ENCODE data around the gene FHOD3.
A peak's percentile ranks its signal among the peaks of the same experiment; 100 is the strongest.

FHOD3 gene

GRCh38 chr18:36415625-36416024 lies 118.1 kb downstream of the FHOD3 start:
- H3K36me3 ChIP-seq (ENCODE audit: control insufficient read depth, insufficient read depth, low read length) = no peaks in the 10 kb centered on the region
- no peaks in the 10 kb centered on the region for H3K79me1 ChIP-seq (ENCODE audit: low read length)
- H3K18ac ChIP-seq (ENCODE audit: low read length) = no peak overlapping the region
- no peak overlapping the region for H2BK15ac ChIP-seq (replicated peaks; ENCODE audit: low read depth)
- H3K4me3 ChIP-seq (ENCODE audit: low read length) = no peak overlapping the region
- H4K5ac ChIP-seq (ENCODE audit: low read length) = no peak overlapping the region
- no peak overlapping the region for H3K27ac ChIP-seq (ENCODE audit: low read depth, low read length)
- H4K8ac ChIP-seq (ENCODE audit: low read depth, low read length) = no peak overlapping the region
- H3K23ac ChIP-seq (ENCODE audit: low read length) = no peak overlapping the region
- DNase-seq = no peak
- WGBS (ENCODE audit: extremely low coverage, insufficient coverage, low lambda C conversion rate) = no CpG with 5 or more reads among the region's 2 CpGs
- H3K4ac ChIP-seq (ENCODE audit: low read depth, low read length) = no peak overlapping the region
- no peak overlapping the region for H2AK5ac ChIP-seq (ENCODE audit: low read length)
- no peak overlapping the region for H2BK120ac ChIP-seq (ENCODE audit: low read depth, low read length)
- no peak overlapping the region for H3K9ac ChIP-seq (ENCODE audit: low read length)
- no peaks in the 10 kb centered on the region for H3K4me1 ChIP-seq (ENCODE audit: control insufficient read depth, low read depth, low read length)
- H2BK5ac ChIP-seq (ENCODE audit: low read length) = no peak overlapping the region
- H3K56ac ChIP-seq (ENCODE audit: low read length) = no peak overlapping the region
- H3K79me2 ChIP-seq (ENCODE audit: control insufficient read depth, insufficient read depth, low read length) = no peaks in the 10 kb centered on the region
- H3K4me2 ChIP-seq (ENCODE audit: low read length) = no peak overlapping the region
- H3K27me3 ChIP-seq (ENCODE audit: insufficient read depth, low read length, poor library complexity) = no peaks in the 10 kb centered on the region

GRCh38 chr18:36419188-36419899 lies 121.8 kb downstream of the FHOD3 start:
- Histone ChIP-seq H2BK15ac (replicated peaks; ENCODE audit: low read depth) (no peak overlapping the region), H3K4me1 (ENCODE audit: control insufficient read depth, low read depth, low read length) (no peaks in the 10 kb centered on the region), H3K4ac (ENCODE audit: low read depth, low read length) (no peak overlapping the region), H3K36me3 (ENCODE audit: control insufficient read depth, insufficient read depth, low read length) (no peaks in the 10 kb centered on the region), H2AK5ac (ENCODE audit: low read length) (no peak overlapping the region), H2BK5ac (ENCODE audit: low read length) (no peak overlapping the region), H3K23ac (ENCODE audit: low read length) (no peak overlapping the region), H3K79me2 (ENCODE audit: control insufficient read depth, insufficient read depth, low read length) (no peaks in the 10 kb centered on the region), H3K56ac (ENCODE audit: low read length) (no peak overlapping the region), H4K8ac (ENCODE audit: low read depth, low read length) (no peak overlapping the region), H3K9ac (ENCODE audit: low read length) (no peak overlapping the region), H3K4me3 (ENCODE audit: low read length) (no peak overlapping the region), H3K4me2 (ENCODE audit: low read length) (no peak overlapping the region), H3K18ac (ENCODE audit: low read length) (no peak overlapping the region), H2BK120ac (ENCODE audit: low read depth, low read length) (no peak overlapping the region), H3K79me1 (ENCODE audit: low read length) (no peaks in the 10 kb centered on the region), H4K5ac (ENCODE audit: low read length) (no peak overlapping the region), H3K27ac (ENCODE audit: low read depth, low read length) (no peak overlapping the region), H3K27me3 (ENCODE audit: insufficient read depth, low read length, poor library complexity) (no peaks in the 10 kb centered on the region)
- no peak for DNase-seq
- no CpG with 5 or more reads among the region's 3 CpGs for WGBS (ENCODE audit: extremely low coverage, insufficient coverage, low lambda C conversion rate)

GRCh38 chr18:36419900-36420531 lies 122.5 kb downstream of the FHOD3 start:
- Histone ChIP-seq H3K18ac (ENCODE audit: low read length) (no peak overlapping the region), H4K8ac (ENCODE audit: low read depth, low read length) (no peak overlapping the region), H2BK120ac (ENCODE audit: low read depth, low read length) (no peak overlapping the region), H3K4me1 (ENCODE audit: control insufficient read depth, low read depth, low read length) (no peaks in the 10 kb centered on the region), H3K4me2 (ENCODE audit: low read length) (no peak overlapping the region), H3K36me3 (ENCODE audit: control insufficient read depth, insufficient read depth, low read length) (no peaks in the 10 kb centered on the region), H3K79me2 (ENCODE audit: control insufficient read depth, insufficient read depth, low read length) (no peaks in the 10 kb centered on the region), H3K56ac (ENCODE audit: low read length) (no peak overlapping the region), H2BK5ac (ENCODE audit: low read length) (no peak overlapping the region), H3K9ac (ENCODE audit: low read length) (no peak overlapping the region), H3K79me1 (ENCODE audit: low read length) (no peaks in the 10 kb centered on the region), H2BK15ac (replicated peaks; ENCODE audit: low read depth) (no peak overlapping the region), H4K5ac (ENCODE audit: low read length) (no peak overlapping the region), H3K27me3 (ENCODE audit: insufficient read depth, low read length, poor library complexity) (no peaks in the 10 kb centered on the region), H3K4me3 (ENCODE audit: low read length) (no peak overlapping the region), H3K27ac (ENCODE audit: low read depth, low read length) (no peak overlapping the region), H3K4ac (ENCODE audit: low read depth, low read length) (no peak overlapping the region), H3K23ac (ENCODE audit: low read length) (no peak overlapping the region), H2AK5ac (ENCODE audit: low read length) (no peak overlapping the region)
- WGBS (ENCODE audit: extremely low coverage, insufficient coverage, low lambda C conversion rate) = no CpG with 5 or more reads among the region's 7 CpGs
- peak; percentile 34 for DNase-seq

- no peaks in the 10 kb centered on the region for H3K27me3 ChIP-seq (ENCODE audit: insufficient read depth, low read length, poor library complexity)
- H3K79me2 ChIP-seq (ENCODE audit: control insufficient read depth, insufficient read depth, low read length) = no peaks in the 10 kb centered on the region
- H3K23ac ChIP-seq (ENCODE audit: low read length) = no peak overlapping the region
- no peak overlapping the region for H4K5ac ChIP-seq (ENCODE audit: low read length)
- DNase-seq = no peak
- H3K9ac ChIP-seq (ENCODE audit: low read length) = no peak overlapping the region
- no peak overlapping the region for H2AK5ac ChIP-seq (ENCODE audit: low read length)
- H3K18ac ChIP-seq (ENCODE audit: low read length) = no peak overlapping the region
- H4K8ac ChIP-seq (ENCODE audit: low read depth, low read length) = no peak overlapping the region
- no peak overlapping the region for H3K4me3 ChIP-seq (ENCODE audit: low read length)
- no peak overlapping the region for H2BK120ac ChIP-seq (ENCODE audit: low read depth, low read length)
- no peak overlapping the region for H3K27ac ChIP-seq (ENCODE audit: low read depth, low read length)
- H3K4me1 ChIP-seq (ENCODE audit: control insufficient read depth, low read depth, low read length) = no peaks in the 10 kb centered on the region
- H3K56ac ChIP-seq (ENCODE audit: low read length) = no peak overlapping the region
- WGBS (ENCODE audit: extremely low coverage, insufficient coverage, low lambda C conversion rate) = no CpG with 5 or more reads among the region's 1 CpG
- no peak overlapping the region for H3K4ac ChIP-seq (ENCODE audit: low read depth, low read length)
- no peaks in the 10 kb centered on the region for H3K36me3 ChIP-seq (ENCODE audit: control insufficient read depth, insufficient read depth, low read length)
- no peak overlapping the region for H2BK15ac ChIP-seq (replicated peaks; ENCODE audit: low read depth)
- H3K79me1 ChIP-seq (ENCODE audit: low read length) = no peaks in the 10 kb centered on the region
- no peak overlapping the region for H2BK5ac ChIP-seq (ENCODE audit: low read length)
- no peak overlapping the region for H3K4me2 ChIP-seq (ENCODE audit: low read length)
Measured at GRCh38 chr18:36420826-36421225, 123.3 kb downstream of the FHOD3 start.

- H4K5ac ChIP-seq (ENCODE audit: low read length) = no peak overlapping the region
- no peak overlapping the region for H3K4me2 ChIP-seq (ENCODE audit: low read length)
- H3K27ac ChIP-seq (ENCODE audit: low read depth, low read length) = no peak overlapping the region
- DNase-seq = no peak
- H3K36me3 ChIP-seq (ENCODE audit: control insufficient read depth, insufficient read depth, low read length) = no peaks in the 10 kb centered on the region
- H3K9ac ChIP-seq (ENCODE audit: low read length) = no peak overlapping the region
- no peaks in the 10 kb centered on the region for H3K79me1 ChIP-seq (ENCODE audit: low read length)
- H3K79me2 ChIP-seq (ENCODE audit: control insufficient read depth, insufficient read depth, low read length) = no peaks in the 10 kb centered on the region
- no peaks in the 10 kb centered on the region for H3K27me3 ChIP-seq (ENCODE audit: insufficient read depth, low read length, poor library complexity)
- no peak overlapping the region for H2BK5ac ChIP-seq (ENCODE audit: low read length)
- H3K18ac ChIP-seq (ENCODE audit: low read length) = no peak overlapping the region
- no peak overlapping the region for H4K8ac ChIP-seq (ENCODE audit: low read depth, low read length)
- no peak overlapping the region for H3K4ac ChIP-seq (ENCODE audit: low read depth, low read length)
- H2BK120ac ChIP-seq (ENCODE audit: low read depth, low read length) = no peak overlapping the region
- H3K4me3 ChIP-seq (ENCODE audit: low read length) = no peak overlapping the region
- H2AK5ac ChIP-seq (ENCODE audit: low read length) = no peak overlapping the region
- H2BK15ac ChIP-seq (replicated peaks; ENCODE audit: low read depth) = no peak overlapping the region
- no peak overlapping the region for H3K23ac ChIP-seq (ENCODE audit: low read length)
- H3K4me1 ChIP-seq (ENCODE audit: control insufficient read depth, low read depth, low read length) = no peaks in the 10 kb centered on the region
- no CpG with 5 or more reads among the region's 4 CpGs for WGBS (ENCODE audit: extremely low coverage, insufficient coverage, low lambda C conversion rate)
- H3K56ac ChIP-seq (ENCODE audit: low read length) = no peak overlapping the region
Measured at GRCh38 chr18:36424741-36425142, 127.2 kb downstream of the FHOD3 start.

GRCh38 chr18:36427369-36427768 lies 129.9 kb downstream of the FHOD3 start:
- Histone ChIP-seq H3K36me3 (ENCODE audit: control insufficient read depth, insufficient read depth, low read length) (no peaks in the 10 kb centered on the region), H2BK120ac (ENCODE audit: low read depth, low read length) (no peak overlapping the region), H3K4me1 (ENCODE audit: control insufficient read depth, low read depth, low read length) (no peaks in the 10 kb centered on the region), H3K23ac (ENCODE audit: low read length) (no peak overlapping the region), H3K18ac (ENCODE audit: low read length) (no peak overlapping the region), H3K27me3 (ENCODE audit: insufficient read depth, low read length, poor library complexity) (no peaks in the 10 kb centered on the region), H2BK15ac (replicated peaks; ENCODE audit: low read depth) (no peak overlapping the region), H2BK5ac (ENCODE audit: low read length) (no peak overlapping the region), H3K79me1 (ENCODE audit: low read length) (no peaks in the 10 kb centered on the region), H3K4me3 (ENCODE audit: low read length) (no peak overlapping the region), H3K4ac (ENCODE audit: low read depth, low read length) (no peak overlapping the region), H2AK5ac (ENCODE audit: low read length) (no peak overlapping the region), H3K27ac (ENCODE audit: low read depth, low read length) (no peak overlapping the region), H4K8ac (ENCODE audit: low read depth, low read length) (no peak overlapping the region), H3K56ac (ENCODE audit: low read length) (no peak overlapping the region), H3K4me2 (ENCODE audit: low read length) (no peak overlapping the region), H4K5ac (ENCODE audit: low read length) (no peak overlapping the region), H3K79me2 (ENCODE audit: control insufficient read depth, insufficient read depth, low read length) (no peaks in the 10 kb centered on the region), H3K9ac (ENCODE audit: low read length) (no peak overlapping the region)
- DNase-seq = no peak
- no CpG with 5 or more reads among the region's 3 CpGs for WGBS (ENCODE audit: extremely low coverage, insufficient coverage, low lambda C conversion rate)
